Stimulated activated naive CD8-positive, alpha-beta T cell treated with anti-CD3 and anti-CD28 coated beads, Interleukin-15, Interleukin-2, amounts not matched to agents 100 U/mL and 50 U/mL, for 24 hours (primary cell): Measurements from ENCODE around the gene TRIM22.

Experiments
- ATAC-seq: fragments of 150-1000 bp; cut with Tn5 transposase; one replicate; pipeline ENCODE4 v1.10.0; 2021
- DNase-seq: peaks from one replicate; pipeline ENCODE4 v3.0.0; 2021

Gene TRIM22

DNA sequence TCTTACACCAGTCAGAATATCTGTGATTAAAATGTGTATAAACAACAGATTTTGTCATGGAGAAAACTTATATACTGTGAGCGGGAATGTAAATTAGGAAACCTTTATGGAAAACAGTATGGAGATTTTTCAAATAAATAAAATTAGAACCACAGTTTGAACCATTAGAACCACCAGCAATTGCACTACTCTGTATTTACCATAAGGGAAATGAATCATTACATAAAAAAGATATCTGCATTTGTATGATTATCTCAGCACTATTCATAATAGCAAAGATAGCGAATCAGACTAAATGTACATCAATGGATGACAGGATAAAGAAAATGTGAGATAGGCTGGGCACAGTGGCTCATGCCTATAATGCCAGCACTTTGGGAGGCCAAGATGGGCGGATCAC lies 57.0 kb downstream of the TRIM22 start:
- ATAC-seq (no peak), DNase-seq (no peak)

DNA sequence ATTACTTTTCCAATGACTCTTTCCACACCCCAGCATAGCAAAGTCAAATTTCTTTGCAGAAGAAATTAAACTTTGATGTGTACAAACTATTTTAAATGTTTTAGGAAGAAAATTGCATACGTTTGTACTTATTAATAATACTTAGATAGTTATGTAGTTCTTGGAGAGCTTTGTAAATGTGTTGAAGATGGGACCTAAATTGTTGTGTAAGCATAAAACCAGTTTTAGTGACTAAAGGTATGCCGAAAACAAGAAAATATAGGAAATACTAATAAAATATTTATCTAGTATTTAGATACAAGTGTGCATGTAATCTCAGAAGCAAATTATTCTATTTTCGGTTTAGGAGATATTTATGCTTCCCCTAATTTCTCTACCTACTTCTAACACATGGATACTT lies 60.2 kb downstream of the TRIM22 start:
- no peak for DNase-seq
- ATAC-seq = no peak

DNA sequence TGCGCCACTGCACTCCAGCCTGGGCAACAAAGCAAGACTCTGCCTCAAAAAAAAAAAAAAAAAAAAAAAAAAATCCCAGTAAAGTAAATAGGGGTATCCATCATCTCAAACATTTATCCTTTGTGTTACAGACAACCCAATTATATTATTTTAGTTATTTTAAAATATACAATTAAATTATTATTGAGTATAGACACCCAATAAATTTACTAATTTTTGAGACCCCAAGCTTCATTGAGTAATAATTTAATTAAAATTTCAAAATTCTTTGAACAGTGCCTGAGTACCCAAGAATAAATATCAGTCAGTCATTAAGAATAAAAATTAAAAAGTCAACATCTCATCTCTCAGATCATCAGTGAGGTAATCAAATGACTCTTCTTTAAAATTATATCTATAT lies 64.4 kb downstream of the TRIM22 start, which contains the start of gene OR52N4:
Gene OR52N4, plus strand, starts transcription at position 301 of the 400 bp plus-strand sequence. CDS start 498 bp downstream, outside the sequence.
- ATAC-seq (no peak), DNase-seq (no peak)
